HCT116 (cell line): Measurements from ENCODE around the gene MISP. TPM values are rescaled to one million over a fixed set of nuclear protein-coding genes. Genes with fewer than 3 reads are reported as not detected.

ENCODE experiments used
- ATAC-seq: fragments of 200-7000 bp; cut with Tn5 transposase; 2 replicates; pipeline ENCODE4 v1.9.1; 2020; ENCODE audit warnings: mild to moderate bottlenecking, moderate library complexity
- BruUV-seq: library from RNA; stranded (reverse); fragments of 400-500 nt; replicated peaks from 2 replicates; lab custom pipeline; 2021; lab: Mats Ljungman, UMichigan
- CTCF ChIA-PET: fragments of 300-600 bp; sonication (Branson Sonifier 250); formaldehyde crosslinking; loops from one replicate; lab custom pipeline; 2021; ENCODE audit warnings: antibody characterized with exemption; lab: Charles Lee
- POLR2A ChIA-PET: fragments of 300-600, 350-600 bp; sonication (Branson Sonifier 250); formaldehyde crosslinking; loops from one replicate; lab custom pipeline; 2021; ENCODE audit warnings: antibody characterized with exemption; lab: Charles Lee
- RAD21 ChIA-PET, 2 experiments: fragments of 300-600 bp; sonication (Branson Sonifier 250); formaldehyde crosslinking; loops; one replicate each; lab custom pipeline; 2023; ENCODE audit warnings: low total read pairs in 2 of 2; ENCODE audit not compliant: uncharacterized antibody in 2 of 2, unreplicated experiment in 2 of 2, low non-redundant PET in 1 of 2; lab: Charles Lee
- DNase-seq: peaks from one replicate; pipeline ENCODE4 v3.0.0-alpha.2; 2010; ENCODE audit warnings: low read depth, low spot score
- H2AFZ ChIP-seq: fragments of 200-600 bp; shearing (Covaris generic), sonication (generic); 2 replicates; pipeline ENCODE4 v1.6.1; 2017; ENCODE audit warnings: low read depth, mixed run types, mixed read lengths, antibody characterized with exemption, low read length; ENCODE audit not compliant: poor library complexity, severe bottlenecking
- H3K27ac ChIP-seq: 2 replicates; pipeline ENCODE4 v1.5.1; 2012; ENCODE audit warnings: low read depth, low read length
- H3K27me3 ChIP-seq: fragments of 200-600 bp; sonication (generic); 2 replicates; pipeline ENCODE4 v1.6.1; 2016; ENCODE audit warnings: mixed run types, low read length, mixed read lengths; ENCODE audit not compliant: insufficient read depth
- H3K36me3 ChIP-seq, 2 experiments: fragments of 200-500 bp in 1 of 2; fragments of 200-600 bp in 1 of 2; sonication (Bioruptor generic) in 1 of 2; sonication (generic) in 1 of 2; 2 replicates each; pipeline versions ENCODE4 v1.5.1 to v1.6.1; 2014 to 2016; ENCODE audit warnings: low read length in 2 of 2, inconsistent platforms in 1 of 2, mixed read lengths in 1 of 2, mixed run types in 1 of 2; ENCODE audit not compliant: insufficient read depth in 2 of 2, control insufficient read depth in 1 of 2
- H3K4me1 ChIP-seq, 2 experiments: fragments of 200-600 bp in 1 of 2; sonication (generic) in 1 of 2; 2 replicates each; pipeline versions ENCODE4 v1.5.1 to v1.6.1; 2012 to 2017; ENCODE audit warnings: low read length in 2 of 2, inconsistent platforms in 1 of 2, mild to moderate bottlenecking in 1 of 2, mixed read lengths in 1 of 2, mixed run types in 1 of 2, moderate library complexity in 1 of 2; ENCODE audit not compliant: insufficient read depth in 2 of 2, control insufficient read depth in 1 of 2
- H3K4me2 ChIP-seq: fragments of 200-600 bp; sonication (generic); 2 replicates; pipeline ENCODE4 v1.6.1; 2017; ENCODE audit warnings: mixed run types, low read length, mixed read lengths
- H3K4me3 ChIP-seq, 2 experiments: fragments of 200-600 bp in 1 of 2; sonication (generic) in 1 of 2; replicated peaks in 1 of 2; 2 replicates each; pipeline ENCODE4 v1.5.1; 2011 to 2016; ENCODE audit warnings: low read length in 2 of 2, control low read depth in 1 of 2, low read depth in 1 of 2, mild to moderate bottlenecking in 1 of 2, mixed read lengths in 1 of 2, mixed run types in 1 of 2
- H3K79me2 ChIP-seq: fragments of 200-600 bp; sonication (generic); 2 replicates; pipeline ENCODE4 v1.6.1; 2017; ENCODE audit warnings: mild to moderate bottlenecking, mixed run types, low read length, moderate library complexity, mixed read lengths; ENCODE audit not compliant: insufficient read depth
- H3K9ac ChIP-seq: fragments of 200-600 bp; sonication (generic); 2 replicates; pipeline ENCODE4 v1.6.1; 2016; ENCODE audit warnings: low read length, mixed read lengths
- H3K9me2 ChIP-seq: fragments of 200-600 bp; sonication (generic), shearing (Covaris generic); 2 replicates; pipeline ENCODE4 v1.6.1; 2017; ENCODE audit warnings: mixed run types, mild to moderate bottlenecking, moderate library complexity; ENCODE audit not compliant: insufficient read depth
- H3K9me3 ChIP-seq, 2 experiments: fragments of 200-500 bp in 1 of 2; fragments of 200-600 bp in 1 of 2; sonication (Bioruptor generic) in 1 of 2; sonication (generic) in 1 of 2; 2 replicates each; pipeline ENCODE4 v1.6.1; 2014 to 2017; ENCODE audit warnings: low read length in 2 of 2, mixed read lengths in 2 of 2, inconsistent platforms in 1 of 2, low read depth in 1 of 2, mild to moderate bottlenecking in 1 of 2, mixed run types in 1 of 2, moderate library complexity in 1 of 2; ENCODE audit not compliant: control insufficient read depth in 1 of 2, insufficient read depth in 1 of 2
- H4K20me1 ChIP-seq: fragments of 200-600 bp; sonication (generic), shearing (Covaris generic); 2 replicates; pipeline ENCODE4 v1.6.1; 2017; ENCODE audit warnings: mixed run types, mild to moderate bottlenecking, moderate library complexity; ENCODE audit not compliant: insufficient read depth
- ATF3 ChIP-seq: IDR thresholded peaks from 2 replicates; pipeline ENCODE4 v1.6.1; 2012
- CBX3 ChIP-seq: IDR thresholded peaks from 2 replicates; pipeline ENCODE4 v1.6.1; 2012; ENCODE audit warnings: low read depth
- CEBPB ChIP-seq: IDR thresholded peaks from 2 replicates; pipeline ENCODE4 v1.6.1; 2012; ENCODE audit warnings: low read depth
- CTCF ChIP-seq, 3 experiments: fragments of 200-600 bp in 1 of 3; sonication (generic) in 1 of 3; IDR thresholded peaks in 2 of 3; conservative IDR thresholded peaks in 1 of 3; 2 replicates each; pipeline ENCODE4 v1.5.1; 2012 to 2017; ENCODE audit warnings: low read depth in 2 of 3, low read length in 2 of 3, antibody characterized with exemption in 1 of 3, borderline replicate concordance in 1 of 3, control low read depth in 1 of 3, mild to moderate bottlenecking in 1 of 3, mixed read lengths in 1 of 3, mixed run types in 1 of 3, moderate library complexity in 1 of 3; ENCODE audit not compliant: insufficient read depth in 1 of 3
- EZH2 ChIP-seq: fragments of 200-600 bp; sonication (generic); IDR thresholded peaks from 2 replicates; pipeline ENCODE4 v1.6.1; 2017; ENCODE audit warnings: antibody characterized with exemption, mixed run types
- EZH2phosphoT487 ChIP-seq: fragments of 200-600 bp; IDR thresholded peaks from 2 replicates; pipeline ENCODE4 v1.6.1; 2018; ENCODE audit warnings: antibody characterized with exemption, borderline replicate concordance
- JUND ChIP-seq: IDR thresholded peaks from 2 replicates; pipeline ENCODE4 v1.6.1; 2012
- MAX ChIP-seq: IDR thresholded peaks from 2 replicates; pipeline ENCODE4 v1.6.1; 2012
- POLR2A ChIP-seq: IDR thresholded peaks from 2 replicates; pipeline ENCODE4 v1.7.0; 2011; ENCODE audit warnings: borderline replicate concordance; ENCODE audit not compliant: insufficient read depth, insufficient read length; ENCODE audit errors: extremely low read depth
- SIN3A ChIP-seq: IDR thresholded peaks from 2 replicates; pipeline ENCODE4 v1.6.1; 2012; ENCODE audit warnings: low read depth
- TCF7L2 ChIP-seq: IDR thresholded peaks from 2 replicates; pipeline ENCODE4 v1.7.0; 2011; ENCODE audit warnings: borderline replicate concordance, inconsistent platforms; ENCODE audit not compliant: insufficient read depth, insufficient read length; ENCODE audit errors: extremely low read depth
- ZBTB33 ChIP-seq: IDR thresholded peaks from 2 replicates; pipeline ENCODE4 v1.6.1; 2011; ENCODE audit warnings: mild to moderate bottlenecking, low read length, moderate library complexity; ENCODE audit not compliant: insufficient replicate concordance; ENCODE audit errors: extremely low read depth
- intact Hi-C: fragments of 100-400 bp; cut with micrococcal nuclease; formaldehyde crosslinking; loops from 2 replicates; pipeline ENCODE4 v1.10.0; 2022
- total RNA-seq: library from RNA; stranded (reverse); gene quantifications from one replicate; pipeline ENCODE4 v1.2.1, GENCODE V29; 2021; ENCODE audit not compliant: unreplicated experiment

The MISP gene
- total RNA-seq, 1 experiment from 2014 or later, result 38.2 TPM

DNA sequence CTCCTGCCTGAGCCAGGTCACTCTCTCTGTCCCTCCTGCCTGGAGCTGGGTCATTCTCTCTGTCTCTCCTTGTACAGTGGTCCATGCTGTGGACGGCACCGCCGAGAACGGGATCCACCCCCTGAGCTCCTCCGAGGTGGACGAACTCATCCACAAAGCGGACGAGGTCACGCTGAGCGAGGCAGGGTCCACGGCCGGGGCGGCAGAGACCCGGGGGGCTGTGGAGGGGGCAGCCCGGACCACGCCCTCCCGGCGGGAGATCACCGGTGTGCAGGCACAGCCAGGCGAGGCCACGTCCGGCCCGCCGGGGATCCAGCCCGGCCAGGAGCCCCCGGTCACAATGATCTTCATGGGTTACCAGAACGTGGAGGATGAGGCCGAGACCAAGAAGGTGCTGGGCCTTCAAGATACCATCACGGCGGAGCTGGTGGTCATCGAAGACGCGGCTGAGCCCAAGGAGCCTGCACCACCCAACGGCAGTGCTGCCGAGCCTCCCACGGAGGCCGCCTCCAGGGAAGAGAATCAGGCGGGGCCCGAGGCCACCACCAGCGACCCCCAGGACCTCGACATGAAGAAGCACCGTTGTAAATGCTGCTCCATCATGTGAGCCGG lies 4.6 kb upstream of the MISP start:
- intact Hi-C loops, result no loop called here

GRCh38 chr19:746956-747355 lies 4.0 kb upstream of the MISP start:
- H3K4me1 ChIP-seq, result peaks cover 13 to 18% of the 10 kb centered on the region in 2 experiments
- intact Hi-C loops, result no loop called here
- no peak overlapping the region for H3K27ac ChIP-seq
- H3K4me2 ChIP-seq, result no peak overlapping the region
- H3K9me3 ChIP-seq, result peaks cover 0 to 7% of the 10 kb centered on the region in 2 experiments; a peak in 2 of 4 replicates
- no peaks in the 10 kb centered on the region for H3K9me2 ChIP-seq
- H2AFZ ChIP-seq, result no peak overlapping the region
- ChIA-PET CTCF (no interaction called here), POLR2A (no interaction called here), RAD21 (no interaction called here)
- H4K20me1 ChIP-seq, result no peaks in the 10 kb centered on the region
- DNase-seq (no peak), ATAC-seq (no peak)
- H3K27me3 ChIP-seq, result no peaks in the 10 kb centered on the region
- peaks cover 4% of the 10 kb centered on the region; the same call in 1 of the 2 replicates for H3K79me2 ChIP-seq
- no peaks in the 10 kb centered on the region for H3K36me3 ChIP-seq
- no peak overlapping the region for H3K9ac ChIP-seq
- BruUV-seq, result no TSS peak
- H3K4me3 ChIP-seq, result no peak overlapping the region
- TF ChIP-seq CTCF (IDR thresholded peaks at IDR 0.05 in 2 of 3, conservative IDR thresholded peaks at IDR 0.05 in 1 of 3; ENCODE audit: borderline replicate concordance in 1 of 3, insufficient read depth in 1 of 3, low read depth in 2 of 3, low read length in 2 of 3) (no peak), EZH2phosphoT487 (no peak), CBX3 (no peak), CEBPB (no peak), POLR2A (no peak), TCF7L2 (no peak), JUND (no peak), MAX (no peak), EZH2 (no peak), ATF3 (no peak)

More for the DNA sequence above, 4.6 kb upstream of the MISP start:
- ChIA-PET POLR2A (no interaction called here), RAD21 (no interaction called here), CTCF (no interaction called here)
- Histone ChIP-seq H3K79me2 (peaks cover 1% of the 10 kb centered on the region; the same call in 1 of the 2 replicates), H3K9ac (no peak overlapping the region), H2AFZ (no peak overlapping the region), H3K9me3 (peaks cover 0 to 7% of the 10 kb centered on the region in 2 experiments; a peak in 2 of 4 replicates), H3K27ac (no peak overlapping the region), H3K9me2 (no peaks in the 10 kb centered on the region), H3K4me2 (no peak overlapping the region), H3K36me3 (no peaks in the 10 kb centered on the region), H3K27me3 (no peaks in the 10 kb centered on the region), H4K20me1 (no peaks in the 10 kb centered on the region), H3K4me1 (peaks cover 10 to 11% of the 10 kb centered on the region in 2 experiments), H3K4me3 (no peak overlapping the region)
- BruUV-seq, result no TSS peak
- ATAC-seq, result no peak
- no peak for DNase-seq
- TF ChIP-seq ZBTB33 (no peak), CBX3 (no peak), CEBPB (no peak), TCF7L2 (no peak), SIN3A (no peak)
